ENCODE results near the gene CTNNBL1.
A peak's percentile ranks its signal among the peaks of the same experiment; 100 is the strongest.
"Not testable (repeated sequence)": the region's sequence is repeated elsewhere in the genome, so short reads cannot be mapped to it uniquely, and the experiment has no call there.

Gene CTNNBL1, protein sequence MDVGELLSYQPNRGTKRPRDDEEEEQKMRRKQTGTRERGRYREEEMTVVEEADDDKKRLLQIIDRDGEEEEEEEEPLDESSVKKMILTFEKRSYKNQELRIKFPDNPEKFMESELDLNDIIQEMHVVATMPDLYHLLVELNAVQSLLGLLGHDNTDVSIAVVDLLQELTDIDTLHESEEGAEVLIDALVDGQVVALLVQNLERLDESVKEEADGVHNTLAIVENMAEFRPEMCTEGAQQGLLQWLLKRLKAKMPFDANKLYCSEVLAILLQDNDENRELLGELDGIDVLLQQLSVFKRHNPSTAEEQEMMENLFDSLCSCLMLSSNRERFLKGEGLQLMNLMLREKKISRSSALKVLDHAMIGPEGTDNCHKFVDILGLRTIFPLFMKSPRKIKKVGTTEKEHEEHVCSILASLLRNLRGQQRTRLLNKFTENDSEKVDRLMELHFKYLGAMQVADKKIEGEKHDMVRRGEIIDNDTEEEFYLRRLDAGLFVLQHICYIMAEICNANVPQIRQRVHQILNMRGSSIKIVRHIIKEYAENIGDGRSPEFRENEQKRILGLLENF

DNA sequence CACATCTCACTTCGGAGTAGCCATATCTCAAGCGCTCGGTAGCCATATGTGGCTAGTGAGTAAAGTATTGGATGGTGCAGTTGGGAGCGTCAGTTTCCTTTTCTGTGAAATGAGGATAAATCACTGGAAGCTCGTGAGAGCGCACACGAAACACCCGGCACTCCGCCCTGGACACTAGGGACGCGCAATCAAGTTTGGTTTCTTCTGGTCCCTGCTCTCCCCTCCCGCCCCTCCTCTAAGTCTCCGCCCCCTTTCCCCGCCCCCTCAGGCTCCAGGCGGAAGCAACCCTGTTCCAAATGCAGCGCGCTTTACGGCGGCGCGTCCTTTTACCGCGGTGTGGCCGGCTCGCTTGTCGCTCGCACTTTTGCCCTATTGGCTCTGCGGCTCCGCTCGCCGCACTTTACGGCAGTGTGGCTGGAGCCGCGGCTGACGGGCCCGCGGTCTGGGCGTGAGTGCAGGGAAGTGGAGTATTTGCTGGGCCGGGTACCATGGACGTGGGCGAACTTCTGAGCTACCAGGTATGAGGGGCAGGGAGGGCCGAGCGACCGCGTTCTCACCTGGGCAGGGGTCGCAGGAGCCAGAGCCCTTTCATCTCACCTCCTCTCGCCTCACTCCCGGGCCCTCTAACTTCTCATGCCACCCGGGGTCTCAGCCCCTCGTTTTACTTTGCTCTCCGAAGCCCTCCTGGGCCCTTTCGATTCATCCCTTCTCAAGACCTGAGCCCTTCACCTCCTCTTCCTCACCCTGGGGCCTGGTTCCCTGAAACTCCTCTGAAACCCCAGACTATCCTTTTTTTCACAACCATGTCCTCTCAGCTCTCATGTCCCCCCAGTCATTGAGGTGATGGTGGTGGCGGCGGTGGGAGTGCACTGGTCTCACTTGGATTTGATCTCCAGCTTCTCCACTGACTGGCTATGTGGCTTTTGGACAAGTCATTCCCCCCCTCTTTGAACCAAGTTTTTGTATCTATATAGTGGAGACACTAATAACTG, at the start of gene CTNNBL1:
Gene CTNNBL1, plus strand, starts transcription at position 396 of the 992 bp plus-strand sequence. Its CDS starts 93 bp downstream, at position 489.
- peak; percentile 93 for DNase-seq (ENCODE audit: low spot score)

DNA sequence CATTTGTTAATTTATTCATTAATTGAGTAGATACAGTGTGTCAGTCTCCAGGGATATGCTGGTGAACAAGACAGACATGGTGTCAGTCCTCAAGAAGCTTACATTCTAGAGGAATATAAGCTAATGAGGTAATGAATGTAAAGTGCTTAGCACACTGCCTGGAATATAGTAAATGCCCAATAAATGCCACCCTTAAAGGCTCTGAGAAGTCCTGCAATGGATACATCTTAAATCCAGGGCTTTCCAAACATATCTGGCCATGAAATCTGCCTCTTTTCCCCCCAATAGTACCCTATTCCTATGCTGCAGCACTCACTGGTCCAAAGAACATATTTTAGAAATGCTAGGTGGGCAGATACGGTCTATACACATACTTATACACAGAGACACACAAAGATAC, 49.2 kb upstream of the CTNNBL1 start:
- no peak for DNase-seq (ENCODE audit: low spot score)

DNA sequence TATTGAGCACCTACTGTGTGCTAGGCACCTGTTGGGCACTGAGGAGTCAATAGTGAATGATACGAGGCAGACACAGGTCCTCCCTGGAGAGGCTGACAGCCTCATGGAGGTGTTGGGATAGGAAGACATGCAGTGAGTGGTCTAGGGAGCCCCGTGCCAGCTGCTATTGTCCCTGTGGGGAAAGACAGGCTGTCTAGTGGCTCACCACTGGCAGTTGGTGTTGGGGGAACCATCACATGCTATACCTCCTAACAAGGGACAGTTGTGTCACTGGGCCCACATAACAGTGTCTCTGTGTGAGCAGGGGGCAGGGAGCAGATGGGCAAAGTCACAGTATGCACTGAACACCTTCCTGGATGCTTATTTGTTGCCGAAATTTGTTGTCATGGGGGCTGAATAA, 45.9 kb upstream of the CTNNBL1 start:
- DNase-seq (ENCODE audit: low spot score): no peak

DNA sequence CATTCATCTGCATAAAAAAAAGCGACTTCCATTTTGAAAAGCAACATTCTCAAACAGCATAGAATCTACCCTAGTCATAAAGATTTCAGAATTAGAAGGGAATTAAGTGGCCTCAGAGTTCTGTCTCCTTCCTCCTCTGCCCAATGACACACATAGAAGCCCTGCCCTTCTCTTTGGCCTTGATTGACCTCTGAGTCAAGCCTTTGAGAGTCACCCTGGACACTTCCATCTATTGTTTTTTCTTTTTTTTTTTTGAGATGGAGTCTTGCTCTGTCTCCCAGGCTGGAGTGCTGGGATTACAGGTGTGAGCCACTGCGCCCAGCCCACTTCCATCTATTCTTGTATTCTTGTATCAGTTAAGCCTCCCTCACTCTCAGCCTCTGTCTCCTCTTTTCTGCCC, 44.8 kb upstream of the CTNNBL1 start:
- DNase-seq (ENCODE audit: low spot score): no peak

DNA sequence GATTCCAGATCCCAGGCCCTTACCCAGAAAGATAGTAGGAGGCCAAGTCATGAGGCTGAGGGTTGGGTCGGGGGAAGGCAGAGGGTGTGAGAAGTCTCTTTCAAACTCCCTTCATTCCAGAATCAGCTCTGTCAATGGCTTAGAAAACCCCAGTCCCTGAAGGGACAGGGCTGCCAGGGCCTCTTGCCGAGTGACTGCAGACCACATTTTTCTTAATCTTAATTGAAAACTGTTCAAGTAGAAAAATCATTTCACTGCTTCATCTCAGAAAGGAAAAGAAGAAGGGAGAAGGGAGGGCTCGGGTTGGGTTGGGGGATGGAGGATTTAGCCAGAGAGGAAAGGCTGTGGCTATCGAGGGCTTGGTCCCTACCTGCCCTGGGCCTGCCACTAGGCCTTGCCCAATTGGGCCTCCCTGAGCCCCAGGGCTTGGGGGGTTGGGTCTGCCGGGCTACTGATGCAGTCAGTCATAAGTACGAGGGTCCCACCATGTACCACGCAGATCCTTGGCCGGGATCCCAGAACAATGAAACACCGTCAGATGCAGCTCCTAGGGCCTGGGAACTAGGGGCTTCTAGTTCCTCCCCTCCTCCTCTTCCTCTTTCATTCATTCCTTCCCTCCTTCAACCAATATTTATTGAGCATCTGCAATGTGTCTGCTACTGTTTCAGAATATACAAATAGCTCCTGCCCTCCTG, 44.0 kb upstream of the CTNNBL1 start:
- no peak for DNase-seq (ENCODE audit: low spot score)

DNA sequence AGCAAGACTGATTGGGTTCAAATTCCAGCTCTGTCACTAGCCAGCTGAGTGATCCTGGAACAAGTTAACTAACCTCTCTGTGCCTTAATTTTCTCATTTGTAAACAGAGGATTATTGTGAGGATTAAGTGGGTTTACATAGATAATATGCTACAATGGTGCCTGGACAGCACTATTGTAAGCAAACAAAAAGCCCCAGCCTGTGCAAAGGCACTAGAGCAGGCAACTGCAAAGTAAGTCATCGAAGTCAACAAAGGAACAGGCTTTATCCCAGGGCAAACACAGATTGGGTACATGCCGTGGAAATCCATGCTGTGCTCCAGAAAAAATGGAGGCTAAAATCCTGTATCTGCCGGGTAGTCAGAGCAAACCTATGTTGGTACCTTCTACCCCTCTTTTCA, 43.2 kb upstream of the CTNNBL1 start:
- DNase-seq (ENCODE audit: low spot score): no peak

DNA sequence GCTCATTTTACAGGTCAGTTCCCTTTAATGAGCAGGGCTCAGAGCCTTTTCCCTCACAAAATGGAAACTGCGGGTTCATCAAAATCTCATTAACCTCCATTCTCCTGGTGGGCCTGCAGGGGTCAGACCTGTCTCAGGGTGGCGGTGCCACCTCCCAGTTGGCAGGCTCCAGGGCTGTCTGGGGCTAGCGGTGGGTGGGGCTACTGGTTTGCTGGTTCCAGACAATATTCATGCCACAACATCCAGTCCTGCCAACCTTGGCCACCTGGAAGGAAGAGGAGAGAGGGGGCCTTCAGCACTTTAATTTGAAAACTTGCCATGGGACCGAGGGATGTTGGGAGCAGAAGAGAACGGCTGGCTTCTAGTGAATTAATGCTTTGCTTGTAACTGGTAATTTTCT, 41.9 kb upstream of the CTNNBL1 start:
- DNase-seq (ENCODE audit: low spot score): peak; percentile 68

DNA sequence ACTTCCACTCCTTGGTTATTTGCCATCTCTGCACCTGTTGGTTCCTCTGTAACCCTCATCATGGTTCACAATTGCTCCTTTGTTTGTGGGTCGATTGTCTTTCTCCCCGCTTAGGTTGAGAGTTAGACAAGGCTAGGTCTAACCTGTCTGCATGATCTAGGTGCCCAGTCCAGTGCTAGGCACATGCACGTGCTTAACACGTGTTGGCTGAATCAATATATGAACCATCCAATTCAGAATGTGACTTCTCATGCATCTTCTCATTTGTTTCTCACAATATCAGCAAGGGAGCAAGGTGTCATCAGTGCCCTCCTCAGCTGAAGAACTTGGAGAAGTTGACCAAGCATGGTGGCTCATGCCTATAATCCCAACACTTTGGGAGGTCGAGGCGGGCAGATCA, 36.9 kb upstream of the CTNNBL1 start:
- no peak for DNase-seq (ENCODE audit: low spot score)

DNA sequence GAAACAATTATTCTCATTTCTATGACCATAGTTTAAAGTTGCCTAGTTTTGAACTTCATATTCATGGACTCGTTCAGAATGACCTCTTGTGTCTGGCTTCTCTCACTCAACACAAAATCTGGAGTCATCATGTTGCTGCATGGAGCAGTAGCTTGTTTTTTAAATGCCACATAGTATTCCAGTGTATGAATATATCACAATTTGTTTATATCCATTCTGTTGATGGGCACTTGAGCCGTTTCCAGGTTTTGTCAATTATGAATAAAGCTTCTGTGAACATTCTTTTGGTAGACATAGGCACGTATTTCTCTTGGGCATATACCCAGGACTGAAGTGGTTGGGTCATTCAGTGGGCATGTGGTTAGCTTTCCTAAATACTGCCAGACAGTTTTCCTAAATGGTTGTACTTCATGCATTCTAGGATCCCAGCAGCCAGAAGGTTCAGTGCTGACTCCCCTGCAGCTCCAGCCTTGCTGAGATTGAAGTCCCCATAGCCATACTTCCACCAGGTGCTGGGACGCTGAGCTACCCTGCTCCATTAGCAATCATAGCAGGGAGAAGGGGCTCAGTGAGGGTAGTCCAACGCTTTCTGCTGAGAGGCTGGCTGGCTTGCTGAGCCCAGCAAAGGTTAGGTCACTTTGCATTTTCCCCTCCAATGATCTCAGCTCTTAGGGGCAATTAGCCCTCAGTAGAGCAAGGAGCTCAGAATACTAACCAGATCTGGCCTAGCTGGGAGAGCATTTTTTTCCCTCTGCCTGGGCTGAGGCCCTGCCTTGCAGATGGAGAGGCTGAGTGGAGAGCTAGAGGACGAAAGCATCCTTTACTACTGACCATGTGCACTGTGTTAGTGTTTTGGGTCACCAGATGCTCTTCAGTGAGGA, 35.7 kb upstream of the CTNNBL1 start:
- no peak for DNase-seq (ENCODE audit: low spot score)

DNA sequence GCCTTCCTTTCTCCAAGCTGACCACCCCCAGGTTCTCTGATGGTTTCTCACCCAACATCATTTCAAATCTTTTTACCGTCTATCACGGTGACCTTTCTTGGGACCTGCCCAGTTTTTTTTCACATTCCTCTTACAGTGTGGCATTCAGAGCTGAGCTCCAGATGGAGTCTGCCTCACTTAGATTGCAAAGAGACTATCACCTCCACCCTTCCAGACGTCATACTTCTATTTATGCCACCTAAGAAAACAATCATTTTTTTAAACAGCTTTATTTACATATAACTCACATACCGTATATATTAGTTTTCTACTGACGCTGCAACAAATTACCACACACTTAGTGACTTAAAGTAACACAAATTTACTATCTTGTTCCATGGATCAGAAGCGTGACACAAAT, 32.3 kb upstream of the CTNNBL1 start:
- DNase-seq (ENCODE audit: low spot score): no peak

DNA sequence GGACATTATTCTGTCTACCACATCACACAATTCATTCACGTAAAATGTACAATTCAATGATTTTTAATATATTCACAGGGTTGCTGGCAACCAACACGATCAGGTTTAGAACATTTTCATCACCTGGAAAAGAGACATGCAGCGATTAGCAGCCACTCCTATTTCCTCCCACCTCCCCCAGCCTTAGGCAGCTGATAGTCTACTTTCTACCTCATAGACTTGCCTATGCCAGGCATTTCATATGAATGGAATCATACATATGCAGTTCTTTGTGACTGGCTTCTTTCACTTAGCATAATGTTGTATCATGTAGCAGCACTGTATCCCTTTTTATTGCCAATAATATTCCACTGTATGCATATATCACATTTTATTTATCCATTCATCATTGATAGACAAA, 31.5 kb upstream of the CTNNBL1 start:
- DNase-seq (ENCODE audit: low spot score): no peak

DNA sequence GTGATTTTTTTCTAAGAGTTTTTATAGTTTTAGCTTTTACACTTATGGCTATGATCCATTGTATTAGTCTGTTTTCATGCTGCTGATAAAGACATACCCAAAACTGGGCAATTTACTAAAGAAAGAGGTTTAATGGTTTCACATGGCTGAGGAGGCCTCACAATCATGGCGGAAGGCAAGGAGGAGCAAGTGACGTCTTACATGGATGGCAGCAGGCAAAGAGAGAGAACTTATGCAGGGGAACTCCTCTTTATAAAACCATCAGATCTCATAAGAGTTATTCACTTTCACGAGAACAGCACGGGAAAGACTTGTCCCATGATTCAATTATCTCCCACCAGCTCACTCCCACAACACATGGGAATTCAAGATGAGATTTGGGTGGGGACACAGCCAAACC, 29.2 kb upstream of the CTNNBL1 start:
- DNase-seq (ENCODE audit: low spot score): not testable (repeated sequence)

DNA sequence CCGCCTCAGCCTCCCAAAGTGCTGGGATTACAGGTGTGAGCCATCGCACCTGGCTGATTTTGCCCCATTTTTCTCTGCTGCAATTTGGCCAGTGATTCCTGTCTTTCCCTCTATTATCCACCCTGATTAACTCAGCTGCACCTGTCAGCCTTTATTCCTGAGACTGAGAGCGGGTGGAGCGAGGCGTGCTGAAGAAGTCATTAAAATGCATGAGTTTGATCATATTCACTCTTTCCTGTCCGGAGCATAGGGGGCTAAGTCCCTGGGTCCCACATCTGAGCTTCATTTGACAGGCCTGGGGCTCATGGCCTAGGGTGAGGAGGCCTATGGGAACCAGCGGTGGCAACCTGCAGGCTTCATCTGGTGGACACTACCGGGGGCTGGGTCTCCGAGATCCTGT, 25.7 kb upstream of the CTNNBL1 start:
- DNase-seq (ENCODE audit: low spot score): no peak

DNA sequence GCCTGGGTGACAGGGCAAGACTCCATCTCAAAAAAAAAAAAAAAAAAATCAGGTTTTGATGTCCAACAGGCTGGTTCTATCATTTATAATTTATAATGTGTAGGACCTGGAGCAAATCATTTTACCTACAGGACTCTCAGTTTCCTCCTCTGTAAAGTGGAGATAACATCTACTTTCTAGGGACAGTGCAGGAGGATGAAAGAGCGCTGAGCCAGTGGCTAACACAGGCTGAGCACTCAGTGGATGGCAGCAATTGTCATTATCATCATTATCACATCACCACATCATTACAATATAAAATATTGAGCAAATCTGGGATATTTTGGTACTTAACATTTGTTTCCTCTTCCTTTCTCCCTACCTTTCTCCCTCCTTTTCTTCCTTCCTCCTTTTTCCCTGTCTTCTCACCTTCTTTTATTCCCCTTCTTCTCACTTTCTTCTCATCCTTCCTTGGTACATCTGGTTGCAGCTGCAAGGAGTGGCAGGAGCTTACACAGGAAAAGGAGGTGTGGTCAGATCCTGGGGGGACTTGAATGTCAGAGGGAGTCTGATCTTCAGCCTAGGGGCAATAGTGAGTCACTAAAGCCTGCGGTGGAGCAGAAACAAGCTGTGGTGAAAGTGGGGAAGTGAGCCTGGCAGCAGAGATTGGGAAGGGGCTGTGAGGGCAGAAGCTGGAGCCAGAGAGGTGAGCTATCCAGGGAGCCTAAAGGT, 24.6 kb upstream of the CTNNBL1 start:
- DNase-seq (ENCODE audit: low spot score): no peak

DNA sequence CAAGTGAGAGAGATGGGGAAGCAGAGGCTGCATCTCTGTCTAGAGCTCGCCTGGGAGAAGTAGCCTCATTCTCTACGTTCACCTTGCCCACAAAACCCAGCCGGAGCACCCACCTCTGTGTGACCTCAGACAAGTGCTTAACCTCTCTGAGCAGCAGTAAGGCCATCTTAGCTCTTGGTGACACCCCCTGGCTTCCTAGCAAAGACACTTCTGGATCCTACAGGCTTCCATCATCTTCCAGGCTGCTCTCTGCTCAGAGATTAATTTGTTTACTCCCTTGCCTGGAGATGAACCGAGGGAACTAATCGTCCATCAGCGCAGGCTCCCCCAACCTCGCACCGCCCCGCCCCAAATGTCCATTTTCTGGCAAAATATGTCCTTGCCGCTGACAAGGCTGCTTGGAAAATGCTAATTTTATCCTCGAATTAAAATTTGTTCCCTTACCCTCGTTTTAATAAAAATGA, 24.0 kb upstream of the CTNNBL1 start:
- DNase-seq (ENCODE audit: low spot score): no peak

DNA sequence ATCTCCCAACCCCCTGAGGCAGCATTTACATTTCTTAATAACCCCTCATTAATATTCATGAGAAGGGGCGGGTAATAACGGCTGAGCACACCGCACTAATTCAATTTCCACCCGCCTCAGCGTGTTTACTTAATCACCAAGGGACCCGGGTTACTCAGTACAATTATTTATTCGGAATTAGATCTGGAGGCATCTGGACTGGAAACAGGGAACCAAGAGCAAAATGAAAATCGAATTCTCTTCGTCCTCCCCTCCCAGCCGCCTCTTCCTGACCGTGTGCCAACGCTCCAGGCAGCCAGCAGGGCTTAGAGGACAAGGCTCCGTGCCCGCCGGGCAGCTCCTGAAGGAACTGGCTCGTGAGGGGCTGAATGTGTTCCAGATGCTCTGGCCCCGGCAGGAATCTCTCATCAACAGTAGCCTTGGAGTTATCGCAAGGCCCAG, 23.5 kb upstream of the CTNNBL1 start:
- DNase-seq (ENCODE audit: low spot score): no peak

DNA sequence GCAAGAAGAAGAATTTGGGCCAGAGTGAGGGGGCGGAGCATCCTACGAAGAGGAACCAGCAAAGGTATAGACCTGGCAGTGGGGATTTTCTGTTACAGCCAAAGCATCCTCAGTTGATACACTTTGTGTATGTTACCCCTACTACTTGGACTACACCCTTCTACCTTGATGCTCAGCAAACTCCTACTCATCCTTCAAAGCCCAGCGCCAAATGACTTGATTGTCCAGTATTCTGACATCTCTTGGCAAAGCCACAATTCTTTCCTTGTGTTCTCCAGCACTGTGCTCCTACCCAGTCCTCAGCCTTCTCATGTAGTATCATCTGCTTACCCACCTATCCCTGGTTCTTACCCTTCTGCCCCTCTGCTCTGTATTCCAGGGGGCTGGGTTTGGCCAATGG, 21.7 kb upstream of the CTNNBL1 start:
- DNase-seq (ENCODE audit: low spot score): no peak

DNA sequence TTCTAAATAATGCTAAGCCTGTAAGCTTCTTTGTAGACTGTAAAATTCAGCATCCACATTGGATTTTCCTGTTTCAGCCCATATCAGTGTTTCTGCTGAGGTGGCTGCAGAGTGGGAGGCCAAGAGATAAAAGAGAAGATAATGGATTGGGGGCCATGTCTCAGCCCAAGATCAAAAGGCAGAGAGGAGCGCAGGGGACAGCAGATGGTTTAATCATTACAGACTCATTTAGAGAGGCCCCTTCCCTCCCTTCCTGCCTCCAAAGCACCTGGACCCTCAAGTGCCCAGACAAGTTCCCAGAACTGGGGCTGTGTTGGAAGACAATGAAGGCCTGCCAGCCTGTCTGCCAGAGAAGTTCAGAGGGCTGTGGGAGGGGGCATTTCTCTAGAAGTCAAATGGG, 20.4 kb upstream of the CTNNBL1 start:
- no peak for DNase-seq (ENCODE audit: low spot score)

DNA sequence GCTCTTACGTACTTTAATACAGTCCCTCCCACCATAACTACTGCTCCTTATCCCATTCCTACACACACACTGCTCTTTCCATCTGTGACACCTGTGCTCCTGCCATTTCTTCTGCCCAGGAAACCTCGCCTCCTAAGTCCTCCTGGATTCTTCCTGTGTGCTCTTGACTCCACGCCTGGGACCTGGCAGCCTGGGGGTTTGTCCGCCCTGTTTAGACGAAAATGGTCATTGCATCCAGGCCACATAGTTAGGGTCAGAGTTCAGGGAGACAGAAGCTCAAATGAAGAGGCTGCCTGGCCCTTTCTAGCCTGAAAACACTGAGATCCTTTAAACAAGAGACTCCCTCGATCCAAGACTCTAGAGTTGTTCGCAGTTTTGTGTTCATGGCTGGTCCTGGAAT, 17.4 kb upstream of the CTNNBL1 start:
- DNase-seq (ENCODE audit: low spot score): no peak

Measured in germinal center (tissue), 1 donor.